ENCODE results near the gene CT47C1.

Gene CT47C1

GRCh38 chrX:119041175-119041574 is 31.6 kb upstream of the CT47C1 start:
- Histone ChIP-seq H3K27me3 (ENCODE audit: control insufficient read depth in 5 of 5, insufficient read depth in 4 of 5, low read length in 5 of 5) (no peaks in the 10 kb centered on the region), H3K36me3 (ENCODE audit: control insufficient read depth in 5 of 5, insufficient read depth in 5 of 5, low read length in 5 of 5) (no peaks in the 10 kb centered on the region), H3K27ac (ENCODE audit: low read depth, low read length) (no peak overlapping the region), H3K4me1 (ENCODE audit: control insufficient read depth in 5 of 5, insufficient read depth in 5 of 5, low read length in 5 of 5) (peaks cover 0 to 8% (median 7%) of the 10 kb centered on the region in 5 donors), H3K9ac (ENCODE audit: low read length in 5 of 5) (no peak overlapping the region), H3K4me3 (ENCODE audit: low read depth in 1 of 5, low read length in 5 of 5) (no peak overlapping the region), H3K9me3 (ENCODE audit: control insufficient read depth in 5 of 5, low read length in 5 of 5) (no peaks in the 10 kb centered on the region)

DNA sequence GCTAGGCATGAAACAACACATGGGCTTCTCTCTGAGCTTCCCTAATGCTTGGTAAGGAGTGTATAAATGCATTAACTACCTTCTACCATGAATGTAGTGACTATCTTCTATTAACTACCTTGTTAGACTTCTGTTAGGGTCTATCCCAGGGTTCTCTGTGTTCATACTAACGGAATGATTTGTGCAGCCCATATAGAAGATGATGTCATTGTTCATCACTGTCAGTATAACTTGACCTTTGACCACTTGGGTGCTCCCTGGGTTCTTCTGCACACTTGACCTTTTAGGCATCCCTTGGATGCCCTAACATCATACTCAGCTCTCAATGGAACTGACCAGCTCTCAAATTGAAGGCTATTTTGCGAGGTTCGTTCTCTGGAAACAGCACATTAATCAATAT is 30.8 kb upstream of the CT47C1 start:
- no peaks in the 10 kb centered on the region for H3K9me3 ChIP-seq (ENCODE audit: control insufficient read depth in 5 of 5, low read length in 5 of 5)
- H3K9ac ChIP-seq (ENCODE audit: low read length in 5 of 5), result no peak overlapping the region
- peaks cover 0 to 8% (median 7%) of the 10 kb centered on the region in 5 donors for H3K4me1 ChIP-seq (ENCODE audit: control insufficient read depth in 5 of 5, insufficient read depth in 5 of 5, low read length in 5 of 5)
- no peaks in the 10 kb centered on the region for H3K36me3 ChIP-seq (ENCODE audit: control insufficient read depth in 5 of 5, insufficient read depth in 5 of 5, low read length in 5 of 5)
- no peak overlapping the region for H3K27ac ChIP-seq (ENCODE audit: low read depth, low read length)
- H3K4me3 ChIP-seq (ENCODE audit: low read depth in 1 of 5, low read length in 5 of 5), result no peak overlapping the region
- no peaks in the 10 kb centered on the region for H3K27me3 ChIP-seq (ENCODE audit: control insufficient read depth in 5 of 5, insufficient read depth in 4 of 5, low read length in 5 of 5)

GRCh38 chrX:119042996-119043395 is 29.8 kb upstream of the CT47C1 start:
- Histone ChIP-seq H3K27me3 (ENCODE audit: control insufficient read depth in 5 of 5, insufficient read depth in 4 of 5, low read length in 5 of 5) (no peaks in the 10 kb centered on the region), H3K27ac (ENCODE audit: low read depth, low read length) (no peak overlapping the region), H3K4me1 (ENCODE audit: control insufficient read depth in 5 of 5, insufficient read depth in 5 of 5, low read length in 5 of 5) (peaks cover 0 to 8% (median 7%) of the 10 kb centered on the region in 5 donors), H3K36me3 (ENCODE audit: control insufficient read depth in 5 of 5, insufficient read depth in 5 of 5, low read length in 5 of 5) (no peaks in the 10 kb centered on the region), H3K9me3 (ENCODE audit: control insufficient read depth in 5 of 5, low read length in 5 of 5) (no peaks in the 10 kb centered on the region), H3K4me3 (ENCODE audit: low read depth in 1 of 5, low read length in 5 of 5) (no peak overlapping the region), H3K9ac (ENCODE audit: low read length in 5 of 5) (no peak overlapping the region)

DNA sequence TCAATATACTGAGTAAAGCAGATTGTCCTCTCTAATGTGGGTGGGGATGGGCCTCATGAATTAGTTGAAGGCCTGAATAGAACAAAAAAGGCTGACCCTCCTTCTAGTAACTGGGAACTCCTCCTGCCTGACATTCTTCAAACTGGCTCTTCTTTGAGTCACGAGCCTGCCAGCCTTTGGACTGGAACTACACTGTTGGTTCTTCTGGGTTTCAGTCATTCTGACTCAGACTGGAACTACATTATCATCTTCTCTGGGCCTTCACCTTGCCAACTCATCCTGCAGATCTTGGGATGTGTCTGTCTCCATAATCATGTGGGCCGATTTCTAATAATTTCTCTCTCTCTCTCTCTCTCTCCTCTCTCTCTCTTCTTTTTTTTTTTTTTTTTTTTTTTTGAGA is 26.9 kb upstream of the CT47C1 start:
- peaks cover 0 to 1% (median 0%) of the 10 kb centered on the region in 5 donors for H3K27me3 ChIP-seq (ENCODE audit: control insufficient read depth in 5 of 5, insufficient read depth in 4 of 5, low read length in 5 of 5)
- no peak overlapping the region for H3K27ac ChIP-seq (ENCODE audit: low read depth, low read length)
- H3K4me1 ChIP-seq (ENCODE audit: control insufficient read depth in 5 of 5, insufficient read depth in 5 of 5, low read length in 5 of 5), result peaks cover 0 to 6% (median 4%) of the 10 kb centered on the region in 5 donors
- H3K9ac ChIP-seq (ENCODE audit: low read length in 5 of 5), result no peak overlapping the region
- no peaks in the 10 kb centered on the region for H3K36me3 ChIP-seq (ENCODE audit: control insufficient read depth in 5 of 5, insufficient read depth in 5 of 5, low read length in 5 of 5)
- H3K4me3 ChIP-seq (ENCODE audit: low read depth in 1 of 5, low read length in 5 of 5), result no peak overlapping the region
- H3K9me3 ChIP-seq (ENCODE audit: control insufficient read depth in 5 of 5, low read length in 5 of 5), result no peaks in the 10 kb centered on the region

DNA sequence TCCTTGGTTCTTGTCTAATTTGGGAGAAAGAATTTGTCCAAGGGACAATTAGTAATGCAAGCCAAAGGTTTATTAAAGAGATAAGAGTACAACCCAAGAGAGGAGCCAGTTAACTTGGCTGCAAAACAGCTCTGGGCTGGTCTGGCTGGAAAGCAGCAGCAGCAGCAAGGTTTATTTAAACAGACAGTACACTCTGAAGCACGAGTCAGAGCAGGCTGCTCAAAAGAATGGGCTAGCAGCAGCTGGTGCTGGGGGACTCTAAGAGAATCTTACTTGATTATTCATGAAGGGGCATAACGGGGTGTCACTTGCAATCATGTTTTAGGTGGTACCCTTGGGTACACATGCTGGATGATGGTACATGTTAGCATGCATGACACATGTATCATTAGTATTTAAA is 17.1 kb upstream of the CT47C1 start:
- Histone ChIP-seq H3K9ac (ENCODE audit: low read length in 5 of 5) (no peak overlapping the region), H3K9me3 (ENCODE audit: control insufficient read depth in 5 of 5, low read length in 5 of 5) (no peaks in the 10 kb centered on the region), H3K27ac (ENCODE audit: low read depth, low read length) (no peak overlapping the region), H3K4me3 (ENCODE audit: low read depth in 1 of 5, low read length in 5 of 5) (no peak overlapping the region), H3K27me3 (ENCODE audit: control insufficient read depth in 5 of 5, insufficient read depth in 4 of 5, low read length in 5 of 5) (peaks cover 5 to 14% (median 8%) of the 10 kb centered on the region in 5 donors), H3K36me3 (ENCODE audit: control insufficient read depth in 5 of 5, insufficient read depth in 5 of 5, low read length in 5 of 5) (no peaks in the 10 kb centered on the region), H3K4me1 (ENCODE audit: control insufficient read depth in 5 of 5, insufficient read depth in 5 of 5, low read length in 5 of 5) (no peaks in the 10 kb centered on the region)

DNA sequence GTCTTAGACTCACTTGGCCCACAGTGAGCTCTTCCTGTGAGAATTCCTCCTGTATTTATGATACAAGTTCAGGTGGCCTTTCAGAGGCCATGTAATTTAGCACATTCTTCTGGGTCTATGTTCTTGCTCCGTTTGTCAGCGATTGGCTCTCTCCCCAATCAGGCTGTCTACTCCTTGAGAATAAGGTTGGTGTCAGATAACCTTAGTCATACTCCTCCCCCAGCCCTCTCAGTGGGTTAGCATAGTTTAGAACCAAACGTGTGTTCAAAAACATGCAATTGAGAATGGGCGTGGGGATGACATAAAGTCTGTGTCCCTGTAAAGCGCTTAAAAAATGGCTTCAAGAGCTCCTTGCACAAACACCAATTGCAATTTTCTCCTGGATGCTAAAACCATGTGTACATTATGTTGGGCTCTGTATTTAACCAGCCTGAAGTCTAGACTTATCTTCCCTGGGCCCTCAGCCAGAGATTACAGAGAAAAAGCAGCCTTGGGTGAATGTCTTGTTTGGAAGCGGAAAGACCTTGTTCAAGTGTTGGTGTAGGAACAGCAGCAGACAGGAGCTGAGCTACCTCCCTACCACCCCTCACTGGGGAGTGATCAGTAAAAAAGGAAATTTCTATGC is 9.9 kb upstream of the CT47C1 start:
- H3K4me1 ChIP-seq (ENCODE audit: control insufficient read depth in 5 of 5, insufficient read depth in 5 of 5, low read length in 5 of 5), result no peaks in the 10 kb centered on the region
- H3K27me3 ChIP-seq (ENCODE audit: control insufficient read depth in 5 of 5, insufficient read depth in 4 of 5, low read length in 5 of 5), result peaks cover 0 to 10% (median 4%) of the 10 kb centered on the region in 5 donors
- no peak overlapping the region for H3K27ac ChIP-seq (ENCODE audit: low read depth, low read length)
- H3K9ac ChIP-seq (ENCODE audit: low read length in 5 of 5), result no peak overlapping the region
- no peaks in the 10 kb centered on the region for H3K9me3 ChIP-seq (ENCODE audit: control insufficient read depth in 5 of 5, low read length in 5 of 5)
- no peak overlapping the region for H3K4me3 ChIP-seq (ENCODE audit: low read depth in 1 of 5, low read length in 5 of 5)
- H3K36me3 ChIP-seq (ENCODE audit: control insufficient read depth in 5 of 5, insufficient read depth in 5 of 5, low read length in 5 of 5), result no peaks in the 10 kb centered on the region

DNA sequence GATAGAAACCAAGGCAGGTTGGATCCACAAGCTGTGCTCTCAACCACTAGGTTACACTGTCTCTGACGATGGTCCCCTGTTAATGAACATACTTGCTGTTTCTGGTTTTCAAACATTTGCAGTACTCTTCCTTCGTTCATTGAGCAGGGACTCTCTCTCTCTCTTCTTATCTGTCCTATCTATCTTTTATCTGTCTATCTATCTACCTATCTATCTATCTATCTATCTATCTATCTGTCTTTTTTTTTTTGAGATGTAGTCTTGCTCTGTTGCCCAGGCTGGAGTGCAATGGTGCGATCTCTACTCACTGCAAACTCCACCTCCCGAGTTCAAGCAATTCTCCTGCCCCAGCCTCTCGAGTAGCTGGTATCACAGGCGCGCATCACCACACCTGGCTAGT is 9.4 kb upstream of the CT47C1 start:
- Histone ChIP-seq H3K27ac (ENCODE audit: low read depth, low read length) (no peak overlapping the region), H3K4me3 (ENCODE audit: low read depth in 1 of 5, low read length in 5 of 5) (no peak overlapping the region), H3K4me1 (ENCODE audit: control insufficient read depth in 5 of 5, insufficient read depth in 5 of 5, low read length in 5 of 5) (no peaks in the 10 kb centered on the region), H3K9ac (ENCODE audit: low read length in 5 of 5) (no peak overlapping the region), H3K27me3 (ENCODE audit: control insufficient read depth in 5 of 5, insufficient read depth in 4 of 5, low read length in 5 of 5) (peaks cover 0 to 10% (median 4%) of the 10 kb centered on the region in 5 donors), H3K36me3 (ENCODE audit: control insufficient read depth in 5 of 5, insufficient read depth in 5 of 5, low read length in 5 of 5) (no peaks in the 10 kb centered on the region), H3K9me3 (ENCODE audit: control insufficient read depth in 5 of 5, low read length in 5 of 5) (no peaks in the 10 kb centered on the region)

DNA sequence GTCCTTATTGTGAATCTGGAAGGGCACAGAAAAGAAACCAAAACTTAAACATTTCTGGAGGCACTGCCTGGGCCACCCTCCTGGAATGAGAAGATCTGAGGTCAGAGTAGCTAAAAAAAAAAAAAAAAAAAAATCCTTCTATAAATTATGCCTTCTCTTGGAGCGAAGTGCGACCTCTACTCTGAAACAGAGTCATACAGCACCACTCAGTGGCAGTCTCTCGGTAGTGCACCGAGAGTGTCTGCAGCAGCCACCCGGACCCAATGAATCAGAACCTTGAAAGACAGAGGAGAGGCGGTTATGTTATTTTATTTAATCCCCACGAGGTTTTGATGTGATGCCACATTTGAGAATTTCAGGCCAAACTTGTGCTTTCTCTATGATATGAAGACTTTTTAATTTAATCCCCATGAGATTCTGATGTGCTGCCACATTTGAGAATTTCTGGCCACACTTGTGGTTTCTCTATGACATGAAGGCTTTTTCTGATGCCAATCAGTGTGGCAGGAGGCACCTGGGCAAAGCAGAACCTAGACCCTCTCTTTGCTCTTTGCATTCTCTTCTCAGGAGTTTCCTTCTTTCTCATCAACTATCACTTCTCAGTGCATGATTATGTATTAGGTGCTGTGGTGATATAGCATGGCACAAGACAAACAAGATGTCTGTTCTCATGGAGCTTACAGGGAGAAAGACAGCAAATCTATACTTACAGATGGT is 5.6 kb upstream of the CT47C1 start:
- H3K27ac ChIP-seq (ENCODE audit: low read depth, low read length), result no peak overlapping the region
- H3K27me3 ChIP-seq (ENCODE audit: control insufficient read depth in 5 of 5, insufficient read depth in 4 of 5, low read length in 5 of 5), result peaks cover 7 to 13% (median 8%) of the 10 kb centered on the region in 5 donors
- no peaks in the 10 kb centered on the region for H3K4me1 ChIP-seq (ENCODE audit: control insufficient read depth in 5 of 5, insufficient read depth in 5 of 5, low read length in 5 of 5)
- H3K4me3 ChIP-seq (ENCODE audit: low read depth in 1 of 5, low read length in 5 of 5), result no peak overlapping the region
- no peaks in the 10 kb centered on the region for H3K36me3 ChIP-seq (ENCODE audit: control insufficient read depth in 5 of 5, insufficient read depth in 5 of 5, low read length in 5 of 5)
- no peak overlapping the region for H3K9ac ChIP-seq (ENCODE audit: low read length in 5 of 5)
- no peaks in the 10 kb centered on the region for H3K9me3 ChIP-seq (ENCODE audit: control insufficient read depth in 5 of 5, low read length in 5 of 5)

DNA sequence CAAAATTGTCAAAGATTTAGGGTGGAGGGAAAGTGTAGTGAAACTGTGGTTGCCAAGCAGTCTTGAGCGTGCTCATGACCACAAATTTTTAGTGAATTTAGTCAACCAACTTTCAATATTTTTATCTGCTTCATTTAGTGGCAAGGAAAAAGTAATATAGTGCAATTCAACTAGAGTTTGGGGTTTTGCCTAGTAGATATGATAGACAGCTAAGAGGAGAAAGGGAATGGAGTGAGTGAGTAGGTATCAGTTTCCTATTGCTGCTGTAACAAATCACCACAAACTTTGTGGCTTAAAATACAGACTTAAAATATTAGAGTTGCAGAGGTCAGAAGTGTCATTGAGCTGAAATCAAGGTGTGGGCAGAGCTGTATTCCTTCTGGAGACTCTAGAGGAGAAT is 3.7 kb upstream of the CT47C1 start:
- H3K27me3 ChIP-seq (ENCODE audit: control insufficient read depth in 5 of 5, insufficient read depth in 4 of 5, low read length in 5 of 5), result peaks cover 7 to 15% (median 8%) of the 10 kb centered on the region in 5 donors
- no peak overlapping the region for H3K27ac ChIP-seq (ENCODE audit: low read depth, low read length)
- H3K4me3 ChIP-seq (ENCODE audit: low read depth in 1 of 5, low read length in 5 of 5), result no peak overlapping the region
- H3K36me3 ChIP-seq (ENCODE audit: control insufficient read depth in 5 of 5, insufficient read depth in 5 of 5, low read length in 5 of 5), result no peaks in the 10 kb centered on the region
- no peaks in the 10 kb centered on the region for H3K9me3 ChIP-seq (ENCODE audit: control insufficient read depth in 5 of 5, low read length in 5 of 5)
- no peaks in the 10 kb centered on the region for H3K4me1 ChIP-seq (ENCODE audit: control insufficient read depth in 5 of 5, insufficient read depth in 5 of 5, low read length in 5 of 5)
- no peak overlapping the region for H3K9ac ChIP-seq (ENCODE audit: low read length in 5 of 5)

GRCh38 chrX:119069762-119070161 is 3.0 kb upstream of the CT47C1 start:
- H3K9ac ChIP-seq (ENCODE audit: low read length in 5 of 5), result no peak overlapping the region
- no peak overlapping the region for H3K27ac ChIP-seq (ENCODE audit: low read depth, low read length)
- H3K4me3 ChIP-seq (ENCODE audit: low read depth in 1 of 5, low read length in 5 of 5), result no peak overlapping the region

More at GRCh38 chrX:119069762-119070161, 3.0 kb upstream of the CT47C1 start:
- Histone ChIP-seq H3K36me3 (ENCODE audit: control insufficient read depth in 5 of 5, insufficient read depth in 5 of 5, low read length in 5 of 5) (no peaks in the 10 kb centered on the region), H3K4me1 (ENCODE audit: control insufficient read depth in 5 of 5, insufficient read depth in 5 of 5, low read length in 5 of 5) (no peaks in the 10 kb centered on the region), H3K9me3 (ENCODE audit: control insufficient read depth in 5 of 5, low read length in 5 of 5) (no peaks in the 10 kb centered on the region), H3K27me3 (ENCODE audit: control insufficient read depth in 5 of 5, insufficient read depth in 4 of 5, low read length in 5 of 5) (peaks cover 3 to 15% (median 8%) of the 10 kb centered on the region in 5 donors)
